Urinary bladder (tissue), 4 donors: ENCODE data around the gene MED13L. TPM values are rescaled to one million over a fixed set of nuclear protein-coding genes. Genes with fewer than 3 reads are reported as not detected.

Experiments
- DNase-seq: peaks from one replicate; pipeline ENCODE4 v3.0.0-alpha.2; 2015; ENCODE audit errors: extremely low spot score
- H3K27ac ChIP-seq: one replicate; pipeline ENCODE4 v1.5.1; 2013; ENCODE audit warnings: low read depth, mild to moderate bottlenecking, moderate library complexity
- H3K36me3 ChIP-seq: one replicate; pipeline ENCODE4 v1.6.1; 2013; ENCODE audit warnings: mild to moderate bottlenecking, moderate library complexity; ENCODE audit not compliant: insufficient read depth
- H3K4me1 ChIP-seq: one replicate; pipeline ENCODE4 v1.6.1; 2013; ENCODE audit warnings: mild to moderate bottlenecking, moderate library complexity; ENCODE audit not compliant: insufficient read depth
- H3K4me3 ChIP-seq: one replicate; pipeline ENCODE4 v1.5.1; 2013; ENCODE audit warnings: low read depth, low read length
- WGBS: extraction: QIAGEN DNeasy Blood & Tissue Kit; methylation state at CpG from one replicate; pipeline ENCODE4 v1.1.7; 2013; 5-methylcytosine and 5-hydroxymethylcytosine counted together
- polyA plus RNA-seq: library from polyadenylated mRNA; stranded (reverse); fragments of 200-250 nt; gene quantifications from one replicate; pipeline ENCODE4 v1.2.3, GENCODE V29; 2013
- total RNA-seq: library from RNA; depleted of rRNA; stranded (reverse); fragments of >200 nt; gene quantifications from one replicate; pipeline ENCODE4 v1.2.3, GENCODE V29; 2014
- donor health status: healthy with polysubstance abuse.
- donor health status: healthy.

MED13L gene
- total and polyA plus RNA-seq, 2 donors = 41.4 to 273 TPM

- WGBS = 67% methylated on average over 19 of the region's 19 CpGs
- Histone ChIP-seq H3K27ac (no peak overlapping the region), H3K36me3 (no peaks in the 10 kb centered on the region), H3K4me3 (no peak overlapping the region), H3K4me1 (no peaks in the 10 kb centered on the region)
- no peak for DNase-seq
Observed at GRCh38 chr12:116313194-116313927, 35.9 kb upstream of the MED13L start.

DNA sequence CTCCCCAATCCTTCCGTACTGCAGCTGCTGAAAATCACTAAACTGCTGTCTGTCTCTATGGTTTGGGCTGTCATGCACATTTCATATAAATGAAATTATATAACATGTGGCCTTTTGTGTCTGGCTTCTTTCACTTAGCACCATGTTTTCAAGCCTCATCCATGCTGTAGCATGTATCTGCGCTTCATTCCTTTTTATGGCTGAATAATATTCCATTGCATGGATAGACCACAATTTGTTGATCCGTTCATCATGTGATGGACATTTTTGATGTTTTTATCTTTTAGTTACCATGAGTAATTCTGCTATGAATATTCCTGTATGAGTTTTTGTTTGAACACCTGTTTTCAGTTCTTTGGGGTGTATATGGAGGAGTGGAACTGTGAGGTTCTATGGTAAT is 32.6 kb upstream of the MED13L start:
- 96% methylated on average over 3 of the region's 3 CpGs for WGBS
- DNase-seq = no peak
- no peaks in the 10 kb centered on the region for H3K4me1 ChIP-seq

GRCh38 chr12:116309343-116309742 is 31.9 kb upstream of the MED13L start:
- WGBS = 66% methylated on average over 1 of the region's 1 CpG
- H3K4me3 ChIP-seq = no peak overlapping the region
- no peaks in the 10 kb centered on the region for H3K36me3 ChIP-seq
- no peaks in the 10 kb centered on the region for H3K4me1 ChIP-seq
- DNase-seq = no peak
- H3K27ac ChIP-seq = no peak overlapping the region

More for the DNA sequence above, 32.6 kb upstream of the MED13L start:
- Histone ChIP-seq H3K36me3 (no peaks in the 10 kb centered on the region), H3K27ac (no peak overlapping the region), H3K4me3 (no peak overlapping the region)

DNA sequence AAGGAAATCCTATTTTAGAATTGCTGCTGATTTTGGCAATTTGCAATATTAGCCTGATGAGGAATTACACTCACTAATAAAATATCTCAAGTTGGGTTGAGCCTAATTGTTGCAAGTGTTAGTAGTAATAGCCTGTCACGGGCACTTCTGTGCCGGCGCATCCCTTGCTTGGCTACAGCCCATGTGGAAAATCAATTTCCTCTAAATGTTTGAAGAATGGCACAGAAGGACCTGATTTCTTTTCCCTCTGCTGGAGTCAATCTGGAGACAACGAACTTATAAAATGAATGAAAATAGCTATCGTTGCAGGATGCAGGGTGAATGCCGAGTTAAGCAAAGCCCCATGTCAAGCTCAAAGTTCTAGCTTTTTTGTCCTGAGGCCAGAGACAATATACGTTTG is 31.2 kb upstream of the MED13L start:
- H3K36me3 ChIP-seq = no peaks in the 10 kb centered on the region
- no peak for DNase-seq

GRCh38 chr12:116306968-116307367 is 29.5 kb upstream of the MED13L start:
- no peaks in the 10 kb centered on the region for H3K36me3 ChIP-seq
- DNase-seq = no peak
- H3K4me3 ChIP-seq = no peak overlapping the region
- no peaks in the 10 kb centered on the region for H3K4me1 ChIP-seq
- 87% methylated on average over 3 of the region's 3 CpGs for WGBS
- no peak overlapping the region for H3K27ac ChIP-seq

More for the DNA sequence above, 31.2 kb upstream of the MED13L start:
- WGBS = 83% methylated on average over 7 of the region's 7 CpGs
- Histone ChIP-seq H3K4me1 (no peaks in the 10 kb centered on the region), H3K27ac (no peak overlapping the region), H3K4me3 (no peak overlapping the region)

DNA sequence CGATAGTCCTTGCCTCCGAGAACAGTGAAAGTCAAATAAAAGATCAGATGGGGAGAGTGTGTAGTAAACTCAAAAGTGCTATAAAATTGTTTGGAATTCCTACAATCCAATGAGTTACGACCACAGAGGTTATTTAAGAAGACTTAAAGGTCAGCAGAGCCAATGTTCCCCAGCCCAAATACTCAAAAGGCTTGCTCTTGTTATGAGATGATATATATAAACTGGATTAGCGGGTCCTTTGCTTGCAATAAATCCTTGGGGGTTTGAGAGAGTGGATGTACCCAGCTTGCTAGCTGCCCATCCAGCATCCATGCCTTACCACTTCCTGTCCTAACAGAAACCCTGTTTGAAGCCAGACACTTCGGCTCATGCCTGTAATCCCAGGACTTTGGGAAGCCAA is 29.0 kb upstream of the MED13L start:
- WGBS = 49% methylated on average over 5 of the region's 5 CpGs
- DNase-seq = no peak
- no peaks in the 10 kb centered on the region for H3K4me1 ChIP-seq
- H3K4me3 ChIP-seq = no peak overlapping the region
- no peak overlapping the region for H3K27ac ChIP-seq
- no peaks in the 10 kb centered on the region for H3K36me3 ChIP-seq

DNA sequence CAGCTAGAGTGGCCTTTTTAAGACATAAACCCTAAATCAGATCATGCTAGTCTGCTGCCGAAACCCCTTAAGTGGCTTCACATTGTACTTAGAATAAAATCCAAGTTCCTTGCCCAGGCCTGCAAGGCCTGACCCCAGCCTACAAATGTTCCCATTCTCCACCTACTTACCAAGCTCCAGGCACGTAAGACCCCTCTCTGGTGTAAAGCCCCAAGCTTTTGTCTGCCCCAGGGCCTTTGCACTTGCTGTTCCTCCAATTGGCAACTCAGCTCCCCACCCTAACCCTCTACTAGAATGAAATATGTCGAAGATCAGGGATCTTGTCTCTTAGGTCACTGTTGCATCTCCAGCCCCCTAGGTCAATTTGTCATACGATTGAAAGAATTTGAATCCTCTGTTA is 27.1 kb upstream of the MED13L start:
- Histone ChIP-seq H3K4me1 (no peaks in the 10 kb centered on the region), H3K27ac (no peak overlapping the region), H3K4me3 (no peak overlapping the region), H3K36me3 (no peaks in the 10 kb centered on the region)
- DNase-seq = no peak
- 99% methylated on average over 4 of the region's 4 CpGs for WGBS

- no peaks in the 10 kb centered on the region for H3K36me3 ChIP-seq
- no peak overlapping the region for H3K4me3 ChIP-seq
- 64% methylated on average over 2 of the region's 2 CpGs for WGBS
- H3K4me1 ChIP-seq = no peaks in the 10 kb centered on the region
- no peak overlapping the region for H3K27ac ChIP-seq
- DNase-seq = no peak
Observed at GRCh38 chr12:116303929-116304328, 26.4 kb upstream of the MED13L start.

DNA sequence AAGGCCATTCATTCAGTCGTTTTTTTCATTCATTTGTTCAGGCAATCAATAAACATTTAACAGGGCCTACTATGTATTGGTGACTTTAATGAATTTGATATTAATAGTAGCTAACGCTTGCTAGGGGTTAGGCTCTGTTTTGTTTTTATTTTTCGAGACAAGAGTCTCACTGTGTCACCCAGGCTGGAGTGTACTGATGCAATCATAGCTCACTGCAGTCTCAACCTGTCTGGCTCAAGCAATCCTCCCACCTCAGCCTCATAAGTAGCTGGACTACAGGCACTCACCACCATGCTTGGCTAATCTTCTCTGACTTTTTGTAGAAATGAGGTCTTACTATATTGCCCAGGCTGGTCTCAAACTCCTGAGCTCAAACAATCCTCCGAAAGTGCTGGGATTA is 25.6 kb upstream of the MED13L start:
- 85% methylated on average over 4 of the region's 4 CpGs for WGBS
- Histone ChIP-seq H3K36me3 (no peaks in the 10 kb centered on the region), H3K4me1 (no peaks in the 10 kb centered on the region)

GRCh38 chr12:116302166-116303058 is 24.9 kb upstream of the MED13L start:
- Histone ChIP-seq H3K4me1 (no peaks in the 10 kb centered on the region), H3K4me3 (no peak overlapping the region), H3K36me3 (no peaks in the 10 kb centered on the region), H3K27ac (no peak overlapping the region)
- DNase-seq = no peak
- 84% methylated on average over 23 of the region's 23 CpGs for WGBS

More for the DNA sequence above, 25.6 kb upstream of the MED13L start:
- H3K4me3 ChIP-seq = no peak overlapping the region
- H3K27ac ChIP-seq = no peak overlapping the region
- DNase-seq = no peak

DNA sequence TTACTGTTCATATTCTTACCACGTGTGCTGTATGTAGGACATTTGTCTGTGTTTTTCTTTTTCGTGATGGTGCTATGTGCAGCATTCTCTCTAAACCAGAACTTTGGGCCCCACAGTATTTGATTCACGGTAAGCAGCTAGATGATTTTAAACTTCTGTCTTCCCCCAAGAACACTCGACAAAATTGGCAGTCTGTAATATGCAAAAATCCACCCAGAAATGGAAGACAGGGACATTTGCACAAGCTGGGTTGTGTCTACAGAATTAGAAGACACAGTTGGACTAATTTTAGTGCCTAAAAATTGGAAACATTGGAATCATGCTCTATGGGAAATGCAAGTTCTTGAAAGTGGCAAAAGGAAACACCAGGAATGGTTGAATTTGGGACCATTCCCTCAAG is 24.1 kb upstream of the MED13L start:
- DNase-seq = no peak
- Histone ChIP-seq H3K4me3 (no peak overlapping the region), H3K27ac (no peak overlapping the region), H3K36me3 (no peaks in the 10 kb centered on the region), H3K4me1 (no peaks in the 10 kb centered on the region)
- 82% methylated on average over 4 of the region's 4 CpGs for WGBS

DNA sequence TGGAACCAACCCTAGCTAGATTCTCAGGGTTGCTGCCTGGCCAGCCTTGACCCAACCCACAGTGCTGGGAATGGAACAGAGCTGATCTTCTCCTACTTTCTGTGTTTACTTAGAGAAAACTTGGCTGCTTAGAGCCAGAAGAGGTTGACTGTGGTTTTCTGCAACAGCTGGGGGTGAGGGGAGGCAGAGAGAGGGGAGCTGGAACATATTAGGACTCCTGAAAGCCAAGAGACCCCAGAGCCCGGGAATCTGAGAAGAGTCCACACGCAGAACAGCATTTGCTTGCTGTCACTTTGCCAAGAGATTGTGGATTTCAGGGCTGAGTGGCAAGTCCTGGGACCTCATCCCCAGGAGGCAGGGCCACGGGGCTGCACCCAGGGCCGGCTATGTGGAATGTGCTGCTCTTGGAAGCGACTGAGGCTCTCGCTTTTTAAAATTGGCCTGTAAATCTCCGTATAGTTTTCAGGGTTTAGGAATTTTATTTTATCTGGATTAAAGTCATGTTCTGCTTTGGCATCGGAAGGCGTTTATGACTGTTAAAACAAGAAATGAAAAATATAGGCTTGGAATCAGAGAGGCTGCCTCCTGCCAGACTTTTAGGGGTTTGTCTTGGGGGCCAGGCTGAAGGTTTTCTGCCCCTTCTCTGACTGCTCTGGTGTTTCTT is 22.3 kb upstream of the MED13L start:
- Histone ChIP-seq H3K4me1 (no peaks in the 10 kb centered on the region), H3K27ac (no peak overlapping the region), H3K4me3 (no peak overlapping the region), H3K36me3 (no peaks in the 10 kb centered on the region)
- 20% methylated on average over 9 of the region's 9 CpGs for WGBS
- no peak for DNase-seq

DNA sequence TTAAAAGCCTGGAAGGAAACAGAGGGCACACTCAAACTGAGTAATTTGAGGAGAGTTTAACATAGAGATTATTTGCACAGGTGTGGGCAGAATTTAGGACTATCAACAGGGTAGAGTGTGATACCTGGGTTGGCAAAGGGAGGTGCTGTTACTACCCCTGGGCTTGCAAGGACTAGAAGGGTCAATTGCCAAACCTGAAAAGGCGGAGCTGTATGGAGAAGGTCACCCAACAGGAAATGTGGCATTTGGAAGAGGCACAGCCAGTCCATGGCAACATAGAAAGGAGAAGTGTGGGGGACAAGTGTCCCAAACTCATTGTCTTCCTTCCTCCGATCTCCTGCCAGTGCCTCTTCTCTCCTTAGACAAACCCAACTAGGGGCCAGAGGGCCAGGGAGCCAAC is 21.6 kb upstream of the MED13L start:
- H3K4me1 ChIP-seq = no peaks in the 10 kb centered on the region
- H3K4me3 ChIP-seq = no peak overlapping the region
- no peak for DNase-seq
- H3K27ac ChIP-seq = no peak overlapping the region
- 95% methylated on average over 2 of the region's 2 CpGs for WGBS
- no peaks in the 10 kb centered on the region for H3K36me3 ChIP-seq
